Gastrocnemius medialis (tissue), 4 donors: Measurements from ENCODE around the gene PARD3B.

Experiments
- CTCF ChIP-seq, 5 experiments: fragments of 450-650 bp in 3 of 5; fragments of 200-600 bp in 2 of 5; sonication (generic) in 2 of 5; IDR thresholded peaks in 4 of 5; conservative IDR thresholded peaks in 1 of 5; 1 replicate in 4 of 5; 2 replicates in 1 of 5; pipeline ENCODE4 v1.5.1; 2016 to 2019; ENCODE audit warnings: antibody characterized with exemption in 5 of 5, mild to moderate bottlenecking in 3 of 5, moderate library complexity in 3 of 5
- POLR2A ChIP-seq, 2 donors: fragments of 450-650 bp; IDR thresholded peaks; one replicate each; pipeline ENCODE4 v1.6.1; 2017; ENCODE audit warnings: antibody characterized with exemption in 2 of 2, mild to moderate bottlenecking in 2 of 2, moderate library complexity in 2 of 2

DNA sequence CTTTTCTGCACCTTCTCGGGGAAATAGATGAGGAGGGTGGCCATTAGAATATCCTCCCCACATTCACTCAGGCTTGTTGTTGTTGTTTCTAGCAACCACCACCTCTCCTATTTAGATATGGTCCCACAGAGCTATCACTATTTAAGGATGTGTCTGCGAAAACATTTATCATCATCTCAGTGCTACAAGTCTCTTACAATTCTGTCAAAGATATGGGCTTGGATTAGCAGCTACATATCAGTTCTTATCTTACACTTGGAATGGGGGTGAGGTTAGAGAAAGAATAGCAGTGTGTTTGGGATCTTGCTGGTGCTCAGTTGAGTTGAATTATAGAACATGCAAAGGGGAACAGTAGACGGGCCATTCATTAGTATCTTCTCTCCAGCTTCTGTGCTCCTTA is 546.1 kb downstream of the PARD3B start:
- TF ChIP-seq CTCF (IDR thresholded peaks at IDR 0.05 in 4 of 5, conservative IDR thresholded peaks at IDR 0.05 in 1 of 5), result no peak
- TF ChIP-seq POLR2A (IDR thresholded peaks at IDR 0.05), result no peak
